AG04449 (cell line): ENCODE results near the gene SINHCAF.

Source experiments
- CTCF ChIA-PET: fragments of 350-600 bp; formaldehyde crosslinking; extraction: SDS; loops from one replicate; lab custom pipeline; 2021; ENCODE audit warnings: antibody characterized with exemption; lab: Yijun Ruan, JAX
- POLR2A ChIA-PET: fragments of 400-600, 350-600 bp; formaldehyde crosslinking; extraction: SDS; loops from one replicate; lab custom pipeline; 2020; ENCODE audit warnings: antibody characterized with exemption, inconsistent platforms; lab: Yijun Ruan, JAX
- DNase-seq: peaks from one replicate; pipeline ENCODE4 v3.0.0-alpha.2; 2010; ENCODE audit warnings: low read depth, low spot score
- H3K4me3 ChIP-seq: 2 replicates; pipeline ENCODE4 v1.5.1; 2011; ENCODE audit warnings: low read depth, mild to moderate bottlenecking, control low read depth, low read length
- CTCF ChIP-seq: IDR thresholded peaks from one replicate; pipeline ENCODE4 v1.5.1; 2011; ENCODE audit warnings: mild to moderate bottlenecking, moderate library complexity, low read length, control low read depth, inconsistent platforms; ENCODE audit not compliant: insufficient read depth; ENCODE audit errors: missing control alignments

The SINHCAF gene

GRCh38 chr12:31315044-31315715 lies 10.8 kb downstream of the SINHCAF start:
- POLR2A ChIA-PET = no interaction called here
- CTCF ChIA-PET = interaction anchor here (2.8 kb wide), 1 partner anchor 43 kb away, joined by 14 read pairs; no protein-coding TSS in a partner anchor
- no peak overlapping the region for H3K4me3 ChIP-seq
- DNase-seq = no peak
- TF ChIP-seq CTCF = no peak

DNA sequence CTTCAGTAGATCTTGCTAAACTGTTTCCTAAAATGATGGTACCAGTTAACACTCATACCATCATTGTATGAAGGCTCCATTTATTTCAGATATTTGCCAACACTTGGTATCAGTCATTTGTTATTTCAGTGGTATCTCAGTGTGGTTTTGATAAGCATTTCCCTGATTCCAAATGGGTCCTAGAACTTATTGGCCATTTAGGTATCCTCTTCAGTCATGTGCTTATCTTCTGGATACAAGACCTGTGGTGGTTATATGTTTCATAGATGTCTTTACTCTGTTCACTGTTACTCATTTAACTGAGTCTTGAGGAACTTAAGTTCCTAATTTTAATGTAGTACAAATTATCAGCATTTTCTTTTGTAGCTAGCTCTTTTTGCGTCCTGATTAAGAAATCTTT lies 13.5 kb downstream of the SINHCAF start:
- H3K4me3 ChIP-seq = no peak overlapping the region
- CTCF ChIA-PET = no interaction called here
- no peak for TF ChIP-seq CTCF
- POLR2A ChIA-PET = no interaction called here
- no peak for DNase-seq

- POLR2A ChIA-PET = no interaction called here
- no peak for TF ChIP-seq CTCF
- CTCF ChIA-PET = interaction anchor here (0.7 to 2.3 kb wide), 2 partner anchors 10 to 40 kb away, joined by 3 to 6 read pairs; no protein-coding TSS in a partner anchor
- no peak overlapping the region for H3K4me3 ChIP-seq
- DNase-seq = no peak
Measured at GRCh38 chr12:31311634-31312258, 14.2 kb downstream of the SINHCAF start.

DNA sequence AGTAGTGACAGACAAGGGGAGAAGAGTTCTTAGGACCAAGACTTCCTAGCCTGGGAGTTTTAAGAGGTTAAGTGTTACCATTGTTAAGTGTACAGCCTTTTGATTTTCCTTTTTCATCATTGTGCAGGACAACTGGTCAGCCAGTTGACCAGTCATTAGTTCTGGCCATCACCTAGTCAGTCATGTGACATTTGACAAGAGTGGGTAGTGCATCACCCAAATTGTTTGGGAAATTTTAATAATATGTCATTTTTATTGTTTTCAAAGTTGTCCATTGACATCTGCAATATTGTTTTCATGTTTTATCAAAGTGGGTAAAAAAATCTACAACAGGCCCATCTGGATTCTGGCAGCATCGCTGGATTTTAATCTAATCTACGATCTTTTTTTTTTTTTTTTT lies 15.5 kb downstream of the SINHCAF start:
- POLR2A ChIA-PET = no interaction called here
- CTCF ChIA-PET = interaction anchor here (2.3 kb wide), 1 partner anchor 38 kb away, joined by 6 read pairs; no protein-coding TSS in a partner anchor
- no peak for TF ChIP-seq CTCF
- H3K4me3 ChIP-seq = no peak overlapping the region
- no peak for DNase-seq

GRCh38 chr12:31309279-31309678 lies 16.7 kb downstream of the SINHCAF start:
- ChIA-PET POLR2A (no interaction called here), CTCF (interaction anchor here (2.3 kb wide), 1 partner anchor 37 kb away, joined by 6 read pairs; no protein-coding TSS in a partner anchor)
- TF ChIP-seq CTCF = no peak
- no peak for DNase-seq
- no peak overlapping the region for H3K4me3 ChIP-seq

DNA sequence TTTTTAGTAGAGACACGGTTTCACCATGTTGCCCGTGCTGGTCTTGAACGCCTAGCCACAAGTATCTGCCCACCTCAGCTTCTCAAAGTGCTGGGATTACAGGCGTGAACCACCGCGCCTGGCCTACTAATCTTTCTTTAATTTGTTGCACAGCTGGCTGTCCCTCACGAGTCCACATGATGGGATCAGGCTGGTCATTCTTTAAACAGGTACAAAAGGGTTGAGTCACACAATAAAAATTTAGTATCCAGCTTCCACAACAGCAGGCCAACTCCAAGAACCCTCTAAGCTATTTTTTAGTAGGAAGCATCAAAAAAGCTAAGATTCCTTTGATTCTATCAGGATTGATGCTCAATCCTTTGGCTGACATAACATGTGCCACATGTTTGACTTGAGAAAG lies 17.8 kb downstream of the SINHCAF start:
- no peak overlapping the region for H3K4me3 ChIP-seq
- TF ChIP-seq CTCF = no peak
- ChIA-PET POLR2A (no interaction called here), CTCF (interaction anchor here (1.1 kb wide), 1 partner anchor 51 kb away, joined by 3 read pairs; no protein-coding TSS in a partner anchor)
- DNase-seq = no peak
